HEK293 (cell line): ENCODE measurements around the gene VEGFB.

ENCODE experiments used
- CTCF ChIA-PET: fragments of 350-600 bp; formaldehyde crosslinking; extraction: SDS; loops from one replicate; lab custom pipeline; 2021; ENCODE audit warnings: antibody characterized with exemption; lab: Yijun Ruan, JAX
- POLR2A ChIA-PET: fragments of 300-600 bp; formaldehyde crosslinking; extraction: SDS; loops from one replicate; lab custom pipeline; 2020; ENCODE audit warnings: antibody characterized with exemption, inconsistent platforms; lab: Yijun Ruan, JAX
- H3K27ac ChIP-seq: fragments of 200-500 bp; sonication (Bioruptor generic); 2 replicates; pipeline ENCODE4 v1.5.1; 2014; ENCODE audit warnings: low read depth, low read length, control low read depth, inconsistent platforms; ENCODE audit errors: extremely low read depth
- H3K36me3 ChIP-seq, 2 experiments: fragments of 200-500 bp in 1 of 2; sonication (Bioruptor generic) in 1 of 2; 1 replicate in 1 of 2; 2 replicates in 1 of 2; pipeline ENCODE4 v1.5.1; 2014 to 2017; ENCODE audit warnings: inconsistent platforms in 2 of 2, low read length in 2 of 2; ENCODE audit not compliant: control insufficient read depth in 2 of 2, insufficient read depth in 1 of 2
- H3K4me1 ChIP-seq: fragments of 200-500 bp; sonication (Bioruptor generic); 2 replicates; pipeline ENCODE4 v1.5.1; 2014; ENCODE audit warnings: mild to moderate bottlenecking, low read length, inconsistent platforms; ENCODE audit not compliant: control insufficient read depth, insufficient read depth
- H3K4me3 ChIP-seq: 2 replicates; pipeline ENCODE4 v1.5.1; 2011; ENCODE audit warnings: low read depth, mild to moderate bottlenecking, control low read depth, low read length, moderate library complexity
- H3K9me3 ChIP-seq: fragments of 200-500 bp; sonication (Bioruptor generic); 2 replicates; pipeline ENCODE4 v1.5.1; 2014; ENCODE audit warnings: low read depth, low read length, inconsistent platforms; ENCODE audit not compliant: control insufficient read depth, insufficient read depth
- MYNN ChIP-seq: fragments of 450-650 bp; formaldehyde crosslinking; IDR thresholded peaks from 2 replicates; pipeline ENCODE4 v1.5.1; 2016; ENCODE audit warnings: missing biosample characterization, missing genetic modification characterization, borderline replicate concordance
- MZF1 ChIP-seq: fragments of 450-650 bp; formaldehyde crosslinking; IDR thresholded peaks from 2 replicates; pipeline ENCODE4 v1.5.1; 2017; ENCODE audit warnings: missing biosample characterization, missing genetic modification characterization, borderline replicate concordance
- ZBTB1 ChIP-seq: fragments of 450-650 bp; formaldehyde crosslinking; IDR thresholded peaks from 2 replicates; pipeline ENCODE4 v1.5.1; 2016; ENCODE audit warnings: missing biosample characterization, missing genetic modification characterization
- ZFP37 ChIP-seq: fragments of 450-650 bp; formaldehyde crosslinking; IDR thresholded peaks from 2 replicates; pipeline ENCODE4 v1.5.1; 2016; ENCODE audit warnings: missing biosample characterization, missing genetic modification characterization
- ZNF121 ChIP-seq: fragments of 450-650 bp; formaldehyde crosslinking; IDR thresholded peaks from 2 replicates; pipeline ENCODE4 v1.5.1; 2016; ENCODE audit warnings: missing biosample characterization, missing genetic modification characterization
- ZNF184 ChIP-seq: fragments of 450-650 bp; IDR thresholded peaks from 2 replicates; pipeline ENCODE4 v1.5.1; 2018; ENCODE audit warnings: missing biosample characterization, mild to moderate bottlenecking, missing genetic modification characterization
- ZNF24 ChIP-seq: fragments of 450-650 bp; formaldehyde crosslinking; IDR thresholded peaks from 2 replicates; pipeline ENCODE4 v1.5.1; 2016; ENCODE audit warnings: missing biosample characterization, missing genetic modification characterization
- ZNF335 ChIP-seq: fragments of 450-650 bp; formaldehyde crosslinking; conservative IDR thresholded peaks from 2 replicates; pipeline ENCODE4 v1.5.1; 2016; ENCODE audit warnings: missing biosample characterization, missing genetic modification characterization
- ZNF391 ChIP-seq: fragments of 450-650 bp; formaldehyde crosslinking; IDR thresholded peaks from 2 replicates; pipeline ENCODE4 v1.5.1; 2016; ENCODE audit warnings: low read depth, missing biosample characterization, missing genetic modification characterization, borderline replicate concordance
- ZNF514 ChIP-seq: fragments of 450-650 bp; formaldehyde crosslinking; IDR thresholded peaks from 2 replicates; pipeline ENCODE4 v1.5.1; 2016; ENCODE audit warnings: missing biosample characterization, missing genetic modification characterization
- ZNF600 ChIP-seq: fragments of 450-650 bp; formaldehyde crosslinking; IDR thresholded peaks from 2 replicates; pipeline ENCODE4 v1.5.1; 2016; ENCODE audit warnings: missing biosample characterization, missing genetic modification characterization
- ZNF623 ChIP-seq: fragments of 450-650 bp; formaldehyde crosslinking; IDR thresholded peaks from 2 replicates; pipeline ENCODE4 v1.5.1; 2016; ENCODE audit warnings: missing biosample characterization, missing genetic modification characterization
- ZNF747 ChIP-seq: fragments of 450-650 bp; formaldehyde crosslinking; IDR thresholded peaks from 2 replicates; pipeline ENCODE4 v1.5.1; 2016; ENCODE audit warnings: missing biosample characterization, missing genetic modification characterization
- TF ChIP-seq, protein P1 (sequence below): fragments of 450-650 bp; formaldehyde crosslinking; IDR thresholded peaks from 2 replicates; pipeline ENCODE4 v1.5.1; 2016; ENCODE audit warnings: missing biosample characterization, missing genetic modification characterization
- TF ChIP-seq, protein P2 (sequence below): fragments of 450-650 bp; formaldehyde crosslinking; IDR thresholded peaks from 2 replicates; pipeline ENCODE4 v1.5.1; 2016; ENCODE audit warnings: missing biosample characterization, missing genetic modification characterization
- TF ChIP-seq, protein P3 (sequence below): fragments of 450-650 bp; formaldehyde crosslinking; IDR thresholded peaks from 2 replicates; pipeline ENCODE4 v1.5.1; 2016; ENCODE audit warnings: missing biosample characterization, missing genetic modification characterization, borderline replicate concordance
- TF ChIP-seq, protein P4 (sequence below): fragments of 450-650 bp; formaldehyde crosslinking; IDR thresholded peaks from 2 replicates; pipeline ENCODE4 v1.5.1; 2016; ENCODE audit warnings: missing biosample characterization, missing genetic modification characterization
- TF ChIP-seq, protein P5 (sequence below): fragments of 450-650 bp; formaldehyde crosslinking; IDR thresholded peaks from 2 replicates; pipeline ENCODE4 v1.5.1; 2016; ENCODE audit warnings: missing biosample characterization, missing genetic modification characterization
- TF ChIP-seq, protein P6 (sequence below): fragments of 450-650 bp; IDR thresholded peaks from 2 replicates; pipeline ENCODE4 v1.5.1; 2018; ENCODE audit warnings: missing biosample characterization, missing genetic modification characterization

VEGFB gene

DNA sequence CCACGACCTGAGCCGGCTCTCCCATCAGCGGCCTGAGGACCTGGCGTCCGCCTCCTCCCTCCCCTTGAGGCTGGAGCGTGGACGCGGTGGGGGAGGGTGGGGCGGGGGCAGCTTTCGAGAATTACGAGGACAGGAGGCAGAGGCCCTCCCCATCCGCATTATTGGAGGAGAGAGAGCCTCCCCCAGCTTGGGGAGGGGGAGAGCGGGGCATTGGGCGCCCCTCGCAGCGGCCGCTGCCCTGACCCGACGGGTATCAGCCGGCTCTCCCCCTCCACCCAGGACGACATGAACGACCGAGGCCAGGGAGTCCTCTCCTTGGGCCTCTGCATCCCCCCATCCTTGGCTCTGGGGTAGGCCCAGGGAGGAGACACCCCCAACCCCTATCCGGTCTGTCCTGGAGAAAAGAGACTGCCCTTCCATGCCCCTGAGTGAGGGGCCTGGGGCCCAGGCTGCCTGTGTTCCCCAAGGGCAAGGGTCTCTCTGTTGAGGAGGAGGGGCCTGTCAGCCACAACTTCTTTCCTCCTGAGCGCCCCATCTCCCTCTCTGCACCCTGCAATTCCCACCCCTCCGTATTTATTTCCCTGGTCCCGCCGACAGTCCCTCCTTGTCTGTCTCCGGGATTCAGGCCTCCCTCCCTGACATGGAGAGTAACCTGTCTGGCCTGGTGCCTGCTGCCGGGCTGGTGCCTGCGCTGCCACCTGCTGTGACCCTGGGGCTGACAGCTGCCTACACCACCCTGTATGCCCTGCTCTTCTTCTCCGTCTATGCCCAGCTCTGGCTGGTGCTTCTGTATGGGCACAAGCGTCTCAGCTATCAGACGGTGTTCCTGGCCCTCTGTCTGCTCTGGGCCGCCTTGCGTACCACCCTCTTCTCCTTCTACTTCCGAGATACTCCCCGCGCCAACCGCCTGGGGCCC is 51.8 kb downstream of the VEGFB start (continued):
- TF ChIP-seq, protein P1, sequence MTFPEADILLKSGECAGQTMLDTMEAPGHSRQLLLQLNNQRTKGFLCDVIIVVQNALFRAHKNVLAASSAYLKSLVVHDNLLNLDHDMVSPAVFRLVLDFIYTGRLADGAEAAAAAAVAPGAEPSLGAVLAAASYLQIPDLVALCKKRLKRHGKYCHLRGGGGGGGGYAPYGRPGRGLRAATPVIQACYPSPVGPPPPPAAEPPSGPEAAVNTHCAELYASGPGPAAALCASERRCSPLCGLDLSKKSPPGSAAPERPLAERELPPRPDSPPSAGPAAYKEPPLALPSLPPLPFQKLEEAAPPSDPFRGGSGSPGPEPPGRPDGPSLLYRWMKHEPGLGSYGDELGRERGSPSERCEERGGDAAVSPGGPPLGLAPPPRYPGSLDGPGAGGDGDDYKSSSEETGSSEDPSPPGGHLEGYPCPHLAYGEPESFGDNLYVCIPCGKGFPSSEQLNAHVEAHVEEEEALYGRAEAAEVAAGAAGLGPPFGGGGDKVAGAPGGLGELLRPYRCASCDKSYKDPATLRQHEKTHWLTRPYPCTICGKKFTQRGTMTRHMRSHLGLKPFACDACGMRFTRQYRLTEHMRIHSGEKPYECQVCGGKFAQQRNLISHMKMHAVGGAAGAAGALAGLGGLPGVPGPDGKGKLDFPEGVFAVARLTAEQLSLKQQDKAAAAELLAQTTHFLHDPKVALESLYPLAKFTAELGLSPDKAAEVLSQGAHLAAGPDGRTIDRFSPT (tag by site-specific recombination): peak; percentile 63
- TF ChIP-seq, protein P2, sequence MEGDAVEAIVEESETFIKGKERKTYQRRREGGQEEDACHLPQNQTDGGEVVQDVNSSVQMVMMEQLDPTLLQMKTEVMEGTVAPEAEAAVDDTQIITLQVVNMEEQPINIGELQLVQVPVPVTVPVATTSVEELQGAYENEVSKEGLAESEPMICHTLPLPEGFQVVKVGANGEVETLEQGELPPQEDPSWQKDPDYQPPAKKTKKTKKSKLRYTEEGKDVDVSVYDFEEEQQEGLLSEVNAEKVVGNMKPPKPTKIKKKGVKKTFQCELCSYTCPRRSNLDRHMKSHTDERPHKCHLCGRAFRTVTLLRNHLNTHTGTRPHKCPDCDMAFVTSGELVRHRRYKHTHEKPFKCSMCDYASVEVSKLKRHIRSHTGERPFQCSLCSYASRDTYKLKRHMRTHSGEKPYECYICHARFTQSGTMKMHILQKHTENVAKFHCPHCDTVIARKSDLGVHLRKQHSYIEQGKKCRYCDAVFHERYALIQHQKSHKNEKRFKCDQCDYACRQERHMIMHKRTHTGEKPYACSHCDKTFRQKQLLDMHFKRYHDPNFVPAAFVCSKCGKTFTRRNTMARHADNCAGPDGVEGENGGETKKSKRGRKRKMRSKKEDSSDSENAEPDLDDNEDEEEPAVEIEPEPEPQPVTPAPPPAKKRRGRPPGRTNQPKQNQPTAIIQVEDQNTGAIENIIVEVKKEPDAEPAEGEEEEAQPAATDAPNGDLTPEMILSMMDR: peak; percentile 67
- TF ChIP-seq ZNF335 (tag by site-specific recombination) (peak; percentile 8), ZNF600 (peak; percentile 81)
- TF ChIP-seq, protein P3, sequence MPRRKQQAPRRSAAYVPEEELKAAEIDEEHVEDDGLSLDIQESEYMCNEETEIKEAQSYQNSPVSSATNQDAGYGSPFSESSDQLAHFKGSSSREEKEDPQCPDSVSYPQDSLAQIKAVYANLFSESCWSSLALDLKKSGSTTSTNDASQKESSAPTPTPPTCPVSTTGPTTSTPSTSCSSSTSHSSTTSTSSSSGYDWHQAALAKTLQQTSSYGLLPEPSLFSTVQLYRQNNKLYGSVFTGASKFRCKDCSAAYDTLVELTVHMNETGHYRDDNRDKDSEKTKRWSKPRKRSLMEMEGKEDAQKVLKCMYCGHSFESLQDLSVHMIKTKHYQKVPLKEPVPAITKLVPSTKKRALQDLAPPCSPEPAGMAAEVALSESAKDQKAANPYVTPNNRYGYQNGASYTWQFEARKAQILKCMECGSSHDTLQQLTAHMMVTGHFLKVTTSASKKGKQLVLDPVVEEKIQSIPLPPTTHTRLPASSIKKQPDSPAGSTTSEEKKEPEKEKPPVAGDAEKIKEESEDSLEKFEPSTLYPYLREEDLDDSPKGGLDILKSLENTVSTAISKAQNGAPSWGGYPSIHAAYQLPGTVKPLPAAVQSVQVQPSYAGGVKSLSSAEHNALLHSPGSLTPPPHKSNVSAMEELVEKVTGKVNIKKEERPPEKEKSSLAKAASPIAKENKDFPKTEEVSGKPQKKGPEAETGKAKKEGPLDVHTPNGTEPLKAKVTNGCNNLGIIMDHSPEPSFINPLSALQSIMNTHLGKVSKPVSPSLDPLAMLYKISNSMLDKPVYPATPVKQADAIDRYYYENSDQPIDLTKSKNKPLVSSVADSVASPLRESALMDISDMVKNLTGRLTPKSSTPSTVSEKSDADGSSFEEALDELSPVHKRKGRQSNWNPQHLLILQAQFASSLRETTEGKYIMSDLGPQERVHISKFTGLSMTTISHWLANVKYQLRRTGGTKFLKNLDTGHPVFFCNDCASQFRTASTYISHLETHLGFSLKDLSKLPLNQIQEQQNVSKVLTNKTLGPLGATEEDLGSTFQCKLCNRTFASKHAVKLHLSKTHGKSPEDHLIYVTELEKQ (tag by site-specific recombination): no peak
- TF ChIP-seq, protein P4, sequence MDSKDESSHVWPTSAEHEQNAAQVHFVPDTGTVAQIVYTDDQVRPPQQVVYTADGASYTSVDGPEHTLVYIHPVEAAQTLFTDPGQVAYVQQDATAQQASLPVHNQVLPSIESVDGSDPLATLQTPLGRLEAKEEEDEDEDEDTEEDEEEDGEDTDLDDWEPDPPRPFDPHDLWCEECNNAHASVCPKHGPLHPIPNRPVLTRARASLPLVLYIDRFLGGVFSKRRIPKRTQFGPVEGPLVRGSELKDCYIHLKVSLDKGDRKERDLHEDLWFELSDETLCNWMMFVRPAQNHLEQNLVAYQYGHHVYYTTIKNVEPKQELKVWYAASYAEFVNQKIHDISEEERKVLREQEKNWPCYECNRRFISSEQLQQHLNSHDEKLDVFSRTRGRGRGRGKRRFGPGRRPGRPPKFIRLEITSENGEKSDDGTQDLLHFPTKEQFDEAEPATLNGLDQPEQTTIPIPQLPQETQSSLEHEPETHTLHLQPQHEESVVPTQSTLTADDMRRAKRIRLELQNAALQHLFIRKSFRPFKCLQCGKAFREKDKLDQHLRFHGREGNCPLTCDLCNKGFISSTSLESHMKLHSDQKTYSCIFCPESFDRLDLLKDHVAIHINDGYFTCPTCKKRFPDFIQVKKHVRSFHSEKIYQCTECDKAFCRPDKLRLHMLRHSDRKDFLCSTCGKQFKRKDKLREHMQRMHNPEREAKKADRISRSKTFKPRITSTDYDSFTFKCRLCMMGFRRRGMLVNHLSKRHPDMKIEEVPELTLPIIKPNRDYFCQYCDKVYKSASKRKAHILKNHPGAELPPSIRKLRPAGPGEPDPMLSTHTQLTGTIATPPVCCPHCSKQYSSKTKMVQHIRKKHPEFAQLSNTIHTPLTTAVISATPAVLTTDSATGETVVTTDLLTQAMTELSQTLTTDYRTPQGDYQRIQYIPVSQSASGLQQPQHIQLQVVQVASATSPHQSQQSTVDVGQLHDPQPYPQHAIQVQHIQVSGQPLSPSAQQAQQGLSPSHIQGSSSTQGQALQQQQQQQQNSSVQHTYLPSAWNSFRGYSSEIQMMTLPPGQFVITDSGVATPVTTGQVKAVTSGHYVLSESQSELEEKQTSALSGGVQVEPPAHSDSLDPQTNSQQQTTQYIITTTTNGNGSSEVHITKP: peak; percentile 69
- TF ChIP-seq, all 188 proteins: peak for 13

DNA sequence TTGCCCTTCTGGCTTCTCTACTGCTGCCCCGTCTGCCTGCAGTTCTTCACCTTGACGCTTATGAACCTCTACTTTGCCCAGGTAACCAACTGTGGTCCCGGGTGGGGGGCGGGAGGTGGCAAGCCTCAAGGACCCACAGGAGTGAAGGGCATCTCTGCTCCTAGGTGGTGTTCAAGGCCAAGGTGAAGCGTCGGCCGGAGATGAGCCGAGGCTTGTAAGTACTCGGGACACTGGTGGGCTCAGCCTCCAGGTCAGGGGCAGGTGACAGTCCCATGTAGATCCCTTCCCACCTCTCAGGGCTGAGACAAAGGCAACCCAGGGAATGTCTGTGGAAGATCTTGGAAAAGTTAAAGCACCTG is 52.4 kb downstream of the VEGFB start:
- Histone ChIP-seq H3K27ac (no peak overlapping the region), H3K36me3 (peaks cover 9 to 40% of the 10 kb centered on the region in 2 experiments; a peak in 2 of 3 replicates), H3K9me3 (no peaks in the 10 kb centered on the region), H3K4me3 (no peak overlapping the region), H3K4me1 (no peaks in the 10 kb centered on the region; the same call in 1 of the 2 replicates)
- ChIA-PET POLR2A (no interaction called here), CTCF (interaction anchor here (0.7 to 1.5 kb wide), 4 partner anchors 11 to 68 kb away, joined by 3 to 6 read pairs (median 4); no protein-coding TSS in a partner anchor)
- TF ChIP-seq MZF1 (tag by site-specific recombination) (no peak), ZFP37 (tag by site-specific recombination) (no peak), ZNF24 (tag by site-specific recombination) (no peak), ZBTB1 (tag by site-specific recombination) (no peak), MYNN (tag by site-specific recombination) (no peak), ZNF391 (tag by site-specific recombination) (no peak), ZNF184 (tag by site-specific recombination) (no peak), ZNF623 (tag by site-specific recombination) (no peak), ZNF747 (tag by site-specific recombination) (no peak), ZNF600 (no peak), ZNF121 (no peak), ZNF514 (tag by site-specific recombination) (no peak)
- TF ChIP-seq, protein P5, sequence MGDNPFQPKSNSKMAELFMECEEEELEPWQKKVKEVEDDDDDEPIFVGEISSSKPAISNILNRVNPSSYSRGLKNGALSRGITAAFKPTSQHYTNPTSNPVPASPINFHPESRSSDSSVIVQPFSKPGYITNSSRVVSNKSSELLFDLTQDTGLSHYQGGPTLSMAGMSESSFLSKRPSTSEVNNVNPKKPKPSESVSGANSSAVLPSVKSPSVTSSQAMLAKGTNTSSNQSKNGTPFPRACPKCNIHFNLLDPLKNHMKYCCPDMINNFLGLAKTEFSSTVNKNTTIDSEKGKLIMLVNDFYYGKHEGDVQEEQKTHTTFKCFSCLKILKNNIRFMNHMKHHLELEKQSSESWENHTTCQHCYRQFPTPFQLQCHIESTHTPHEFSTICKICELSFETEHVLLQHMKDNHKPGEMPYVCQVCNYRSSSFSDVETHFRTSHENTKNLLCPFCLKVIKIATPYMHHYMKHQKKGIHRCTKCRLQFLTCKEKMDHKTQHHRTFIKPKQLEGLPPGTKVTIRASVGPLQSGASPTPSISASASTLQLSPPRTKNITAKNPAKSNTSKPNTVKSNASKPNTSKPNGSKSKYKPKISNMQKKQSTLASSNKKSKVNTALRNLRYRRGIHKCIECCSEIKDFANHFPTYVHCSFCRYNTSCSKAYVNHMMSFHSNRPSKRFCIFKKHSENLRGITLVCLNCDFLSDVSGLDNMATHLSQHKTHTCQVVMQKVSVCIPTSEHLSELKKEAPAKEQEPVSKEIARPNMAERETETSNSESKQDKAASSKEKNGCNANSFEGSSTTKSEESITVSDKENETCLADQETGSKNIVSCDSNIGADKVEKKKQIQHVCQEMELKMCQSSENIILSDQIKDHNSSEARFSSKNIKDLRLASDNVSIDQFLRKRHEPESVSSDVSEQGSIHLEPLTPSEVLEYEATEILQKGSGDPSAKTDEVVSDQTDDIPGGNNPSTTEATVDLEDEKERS (tag by site-specific recombination): no peak
- TF ChIP-seq, protein P6, sequence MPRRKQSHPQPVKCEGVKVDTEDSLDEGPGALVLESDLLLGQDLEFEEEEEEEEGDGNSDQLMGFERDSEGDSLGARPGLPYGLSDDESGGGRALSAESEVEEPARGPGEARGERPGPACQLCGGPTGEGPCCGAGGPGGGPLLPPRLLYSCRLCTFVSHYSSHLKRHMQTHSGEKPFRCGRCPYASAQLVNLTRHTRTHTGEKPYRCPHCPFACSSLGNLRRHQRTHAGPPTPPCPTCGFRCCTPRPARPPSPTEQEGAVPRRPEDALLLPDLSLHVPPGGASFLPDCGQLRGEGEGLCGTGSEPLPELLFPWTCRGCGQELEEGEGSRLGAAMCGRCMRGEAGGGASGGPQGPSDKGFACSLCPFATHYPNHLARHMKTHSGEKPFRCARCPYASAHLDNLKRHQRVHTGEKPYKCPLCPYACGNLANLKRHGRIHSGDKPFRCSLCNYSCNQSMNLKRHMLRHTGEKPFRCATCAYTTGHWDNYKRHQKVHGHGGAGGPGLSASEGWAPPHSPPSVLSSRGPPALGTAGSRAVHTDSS (tag by site-specific recombination): no peak
